ENCODE data around the gene HMSD. TPM values are rescaled to one million over a fixed set of nuclear protein-coding genes. Genes with fewer than 3 reads are reported as not detected.

Gene HMSD
- total RNA-seq, 1 experiment from 2014 or later: not detected

- no TSS peak for BruUV-seq (replicated peaks)
- Mint-ChIP-seq H3K4me1 (ENCODE audit: insufficient read depth, unreplicated experiment) (peaks cover 5% of the 10 kb centered on the region), H3K36me3 (ENCODE audit: insufficient read depth, unreplicated experiment) (no peaks in the 10 kb centered on the region), H3K27me3 (ENCODE audit: insufficient read depth, unreplicated experiment) (no peaks in the 10 kb centered on the region), H3K4me3 (ENCODE audit: unreplicated experiment) (no peak overlapping the region), H3K27ac (ENCODE audit: low read depth, unreplicated experiment) (no peak overlapping the region), H3K9me3 (ENCODE audit: unreplicated experiment) (peaks cover 16% of the 10 kb centered on the region)
- intact Hi-C loops (cut with micrococcal nuclease): no loop called here
- ChIA-PET POLR2A (no interaction called here), CTCF (no interaction called here)
- no peak for DNase-seq (ENCODE audit: unreplicated experiment)
- TF ChIP-seq, protein P1, sequence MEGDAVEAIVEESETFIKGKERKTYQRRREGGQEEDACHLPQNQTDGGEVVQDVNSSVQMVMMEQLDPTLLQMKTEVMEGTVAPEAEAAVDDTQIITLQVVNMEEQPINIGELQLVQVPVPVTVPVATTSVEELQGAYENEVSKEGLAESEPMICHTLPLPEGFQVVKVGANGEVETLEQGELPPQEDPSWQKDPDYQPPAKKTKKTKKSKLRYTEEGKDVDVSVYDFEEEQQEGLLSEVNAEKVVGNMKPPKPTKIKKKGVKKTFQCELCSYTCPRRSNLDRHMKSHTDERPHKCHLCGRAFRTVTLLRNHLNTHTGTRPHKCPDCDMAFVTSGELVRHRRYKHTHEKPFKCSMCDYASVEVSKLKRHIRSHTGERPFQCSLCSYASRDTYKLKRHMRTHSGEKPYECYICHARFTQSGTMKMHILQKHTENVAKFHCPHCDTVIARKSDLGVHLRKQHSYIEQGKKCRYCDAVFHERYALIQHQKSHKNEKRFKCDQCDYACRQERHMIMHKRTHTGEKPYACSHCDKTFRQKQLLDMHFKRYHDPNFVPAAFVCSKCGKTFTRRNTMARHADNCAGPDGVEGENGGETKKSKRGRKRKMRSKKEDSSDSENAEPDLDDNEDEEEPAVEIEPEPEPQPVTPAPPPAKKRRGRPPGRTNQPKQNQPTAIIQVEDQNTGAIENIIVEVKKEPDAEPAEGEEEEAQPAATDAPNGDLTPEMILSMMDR (IDR thresholded peaks at IDR 0.05; ENCODE audit: unreplicated experiment): no peak
Observed at GRCh38 chr18:63947051-63947790, 1.9 kb upstream of the HMSD start.

DNA sequence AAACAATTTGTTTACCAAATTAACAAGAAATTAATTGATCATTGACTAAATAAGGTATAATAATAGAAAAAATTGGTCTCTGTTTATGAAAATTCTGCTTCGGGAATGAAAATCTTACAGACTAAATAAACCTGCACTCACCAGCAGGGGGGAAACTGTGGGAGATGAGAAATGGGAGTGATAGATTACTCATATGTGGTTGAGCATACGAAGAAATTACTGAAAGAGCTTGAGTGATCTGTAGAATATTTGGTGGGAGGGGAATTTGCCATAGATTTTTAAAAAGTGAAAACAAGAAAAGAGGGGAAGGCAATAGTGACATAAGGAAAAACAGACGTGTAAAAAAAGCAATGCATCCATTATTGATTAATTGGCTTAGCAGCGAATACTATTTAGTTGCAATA is 2.2 kb downstream of the HMSD start:
- no peak overlapping the region for H3K27ac Mint-ChIP-seq (ENCODE audit: low read depth, unreplicated experiment)
- intact Hi-C loops (cut with micrococcal nuclease): no loop called here
- TF ChIP-seq, protein P1 (IDR thresholded peaks at IDR 0.05; ENCODE audit: unreplicated experiment): peak; percentile 15
- BruUV-seq (replicated peaks): no TSS peak
- ChIA-PET CTCF (no interaction called here), POLR2A (interaction anchor here (0.6 to 0.8 kb wide), 2 partner anchors 9 to 26 kb away, joined by 3 read pairs; no protein-coding TSS in a partner anchor)
- H3K9me3 Mint-ChIP-seq (ENCODE audit: unreplicated experiment): no peaks in the 10 kb centered on the region
- H3K27me3 Mint-ChIP-seq (ENCODE audit: insufficient read depth, unreplicated experiment): no peaks in the 10 kb centered on the region
- no peaks in the 10 kb centered on the region for H3K36me3 Mint-ChIP-seq (ENCODE audit: insufficient read depth, unreplicated experiment)
- DNase-seq (ENCODE audit: unreplicated experiment): peak; percentile 27
- H3K4me1 Mint-ChIP-seq (ENCODE audit: insufficient read depth, unreplicated experiment): peaks cover 5% of the 10 kb centered on the region
- H3K4me3 Mint-ChIP-seq (ENCODE audit: unreplicated experiment): no peak overlapping the region

GRCh38 chr18:63953811-63954210 is 4.7 kb downstream of the HMSD start:
- H3K4me1 Mint-ChIP-seq (ENCODE audit: insufficient read depth, unreplicated experiment): peaks cover 5% of the 10 kb centered on the region
- no peaks in the 10 kb centered on the region for H3K36me3 Mint-ChIP-seq (ENCODE audit: insufficient read depth, unreplicated experiment)
- ChIA-PET POLR2A (interaction anchor here (0.6 to 1.1 kb wide), 3 partner anchors 18 to 83 kb away, joined by 3 to 5 read pairs (median 5); no protein-coding TSS in a partner anchor), CTCF (interaction anchor here (0.9 to 3.2 kb wide), 6 partner anchors 9 to 444 kb away, joined by 3 to 25 read pairs (median 5); no protein-coding TSS in a partner anchor)
- no peak for DNase-seq (ENCODE audit: unreplicated experiment)
- no peaks in the 10 kb centered on the region for H3K27me3 Mint-ChIP-seq (ENCODE audit: insufficient read depth, unreplicated experiment)
- H3K4me3 Mint-ChIP-seq (ENCODE audit: unreplicated experiment): no peak overlapping the region
- H3K27ac Mint-ChIP-seq (ENCODE audit: low read depth, unreplicated experiment): no peak overlapping the region
- H3K9me3 Mint-ChIP-seq (ENCODE audit: unreplicated experiment): no peaks in the 10 kb centered on the region
- TF ChIP-seq, protein P1 (IDR thresholded peaks at IDR 0.05; ENCODE audit: unreplicated experiment): no peak
- BruUV-seq (replicated peaks): no TSS peak
- intact Hi-C loops (cut with micrococcal nuclease): no loop called here

GRCh38 chr18:63956755-63957154 is 7.7 kb downstream of the HMSD start:
- DNase-seq (ENCODE audit: unreplicated experiment): no peak
- ChIA-PET POLR2A (no interaction called here), CTCF (no interaction called here)
- no TSS peak for BruUV-seq (replicated peaks)
- Mint-ChIP-seq H3K4me3 (ENCODE audit: unreplicated experiment) (no peak overlapping the region), H3K27ac (ENCODE audit: low read depth, unreplicated experiment) (no peak overlapping the region), H3K9me3 (ENCODE audit: unreplicated experiment) (no peaks in the 10 kb centered on the region), H3K4me1 (ENCODE audit: insufficient read depth, unreplicated experiment) (no peaks in the 10 kb centered on the region), H3K27me3 (ENCODE audit: insufficient read depth, unreplicated experiment) (no peaks in the 10 kb centered on the region), H3K36me3 (ENCODE audit: insufficient read depth, unreplicated experiment) (no peaks in the 10 kb centered on the region)
- intact Hi-C loops (cut with micrococcal nuclease): no loop called here
- TF ChIP-seq, protein P1 (IDR thresholded peaks at IDR 0.05; ENCODE audit: unreplicated experiment): no peak

Data from MCF 10A (cell line).